CD4-positive, alpha-beta T cell treated with Interleukin-2 at 100 ng/mL for 4 hours (primary cell): ENCODE data around the gene BTBD10.
"Not testable (repeated sequence)": the region's sequence is repeated elsewhere in the genome, so short reads cannot be mapped to it uniquely, and the experiment has no call there.

Experiments used
- DNase-seq: peaks from one replicate; pipeline ENCODE4 v3.0.0-alpha.2; 2020; ENCODE audit warnings: low spot score

BTBD10 gene

DNA sequence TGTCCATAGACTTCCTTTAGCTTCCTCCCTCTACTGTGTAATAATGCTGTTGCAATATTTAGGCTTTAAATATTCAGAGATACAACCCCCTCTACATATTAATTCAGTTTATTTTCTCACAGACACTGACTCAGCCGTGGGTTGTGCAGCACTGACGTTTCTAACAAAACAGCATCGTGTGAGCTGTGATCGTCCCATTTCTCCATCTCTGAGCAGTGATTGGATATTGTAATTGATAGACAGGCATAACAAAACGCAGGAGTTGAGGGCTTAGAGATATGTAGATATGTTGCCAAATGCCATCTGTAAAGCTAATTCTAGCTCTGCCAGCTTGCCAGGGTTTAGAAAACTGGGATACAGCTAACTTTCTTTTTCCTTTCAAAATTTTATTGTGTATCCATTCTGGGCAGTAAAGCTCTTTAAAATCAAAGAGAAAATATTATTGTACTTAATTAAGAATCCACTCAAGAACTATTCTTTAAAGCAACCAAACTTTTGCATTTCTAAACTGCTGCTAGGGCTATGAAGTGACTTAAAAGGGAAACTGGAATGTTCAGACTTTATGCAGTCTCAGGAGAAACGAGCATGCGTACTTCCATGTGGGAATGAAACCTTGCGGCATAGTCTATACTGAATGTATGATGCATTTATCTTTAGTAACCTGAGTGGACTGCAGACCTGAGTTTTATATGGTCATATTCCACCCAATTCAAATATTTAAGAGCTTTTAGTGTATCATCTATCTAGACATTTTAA is 22.7 kb downstream of the BTBD10 start:
- no peak for DNase-seq

DNA sequence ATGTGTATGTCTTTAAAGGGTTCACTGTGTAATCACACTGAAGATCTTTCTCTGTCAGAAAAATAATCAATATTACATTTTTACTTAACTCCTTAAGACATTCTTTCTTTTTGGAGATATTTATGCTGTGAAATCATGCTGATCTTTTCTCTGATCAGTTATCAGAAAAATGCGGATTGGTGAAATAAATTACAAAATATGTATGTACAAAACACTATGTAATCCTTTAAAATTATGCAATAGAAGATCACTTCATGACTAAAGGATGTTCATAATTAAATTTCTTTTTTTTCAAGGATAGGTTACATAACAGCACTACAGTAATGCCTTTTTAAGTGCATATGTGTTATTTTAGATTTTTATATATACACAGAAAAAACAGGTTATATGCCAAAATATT is 24.7 kb downstream of the BTBD10 start:
- DNase-seq: no peak

DNA sequence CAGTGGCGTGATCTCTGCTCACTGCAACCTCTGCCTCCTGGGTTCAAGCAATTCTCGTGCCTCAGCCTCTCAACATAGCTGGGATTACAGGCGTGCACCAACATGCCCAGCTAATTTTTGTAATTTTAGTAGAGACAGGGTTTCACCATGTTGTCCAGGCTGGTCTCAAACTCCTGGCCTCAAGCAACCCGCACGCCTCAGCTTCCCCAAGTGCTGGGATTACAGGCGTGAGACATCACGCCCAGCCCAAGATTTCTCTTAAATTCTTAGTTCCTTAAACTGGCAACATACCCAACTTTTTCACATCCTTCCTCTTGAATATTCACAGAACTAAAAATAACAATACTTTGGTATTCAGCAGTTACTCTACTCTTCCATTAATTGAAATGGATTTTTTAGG is 26.2 kb downstream of the BTBD10 start:
- DNase-seq: not testable (repeated sequence)

- no peak for DNase-seq
These were observed 28.5 kb downstream of the BTBD10 start for GRCh38 chr11:13434247-13435205.

DNA sequence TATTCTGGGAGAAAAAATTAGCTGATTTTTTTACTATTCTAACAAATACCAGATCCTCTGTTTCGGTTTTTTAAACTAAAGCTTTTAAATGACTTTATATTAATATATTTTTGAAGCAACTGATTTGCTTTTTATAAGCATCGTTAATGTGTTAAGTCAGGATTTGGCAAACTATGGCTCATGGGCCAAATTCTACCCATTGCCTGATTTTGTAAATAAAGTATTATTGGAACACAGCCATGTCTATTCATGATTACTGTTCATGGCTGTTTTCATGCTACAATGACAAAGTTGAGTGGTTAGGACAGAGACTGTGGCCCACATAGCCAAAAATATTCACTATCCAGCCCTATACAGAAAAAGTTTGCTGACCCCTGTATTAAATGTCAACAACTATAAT is 29.6 kb downstream of the BTBD10 start:
- DNase-seq: no peak

GRCh38 chr11:13429836-13430235 is 33.2 kb downstream of the BTBD10 start:
- no peak for DNase-seq

GRCh38 chr11:13429288-13429687 is 33.7 kb downstream of the BTBD10 start:
- no peak for DNase-seq

DNA sequence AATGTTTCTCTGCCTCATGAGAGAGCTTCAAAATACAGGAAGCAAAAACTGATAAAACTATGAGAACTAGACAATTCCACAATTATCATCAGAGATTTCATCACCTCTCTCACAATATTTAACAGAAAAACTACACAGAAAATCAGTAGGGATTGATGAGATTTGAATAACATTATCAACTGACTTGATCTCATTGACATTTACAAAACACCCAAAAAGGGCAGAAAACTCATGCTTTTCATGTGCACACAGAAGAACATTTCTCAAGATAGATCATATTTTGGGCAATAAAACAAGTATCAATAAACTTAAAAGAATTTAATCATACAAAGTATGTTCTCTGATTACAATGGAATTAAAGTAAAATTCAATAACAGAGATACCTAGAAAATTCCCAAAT is 35.6 kb downstream of the BTBD10 start:
- DNase-seq: no peak

DNA sequence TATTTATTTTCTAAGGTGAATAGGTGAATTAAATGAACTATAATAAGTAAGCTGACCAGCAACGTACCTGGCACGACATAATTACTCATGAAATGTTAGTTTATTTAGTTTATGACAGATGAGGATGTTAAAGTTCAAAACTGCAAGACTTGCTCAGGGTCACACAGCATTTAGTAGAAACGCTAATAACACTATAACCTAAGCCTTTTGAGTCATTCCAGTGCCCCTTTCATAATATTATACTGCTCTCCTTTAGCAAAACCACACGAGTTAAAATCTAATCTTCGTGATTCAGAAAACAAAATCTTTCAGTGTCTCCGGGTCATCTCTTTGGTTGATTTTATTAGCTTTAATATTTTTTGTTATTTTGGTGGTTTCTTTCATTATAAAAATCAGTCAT is 39.6 kb downstream of the BTBD10 start:
- no peak for DNase-seq

DNA sequence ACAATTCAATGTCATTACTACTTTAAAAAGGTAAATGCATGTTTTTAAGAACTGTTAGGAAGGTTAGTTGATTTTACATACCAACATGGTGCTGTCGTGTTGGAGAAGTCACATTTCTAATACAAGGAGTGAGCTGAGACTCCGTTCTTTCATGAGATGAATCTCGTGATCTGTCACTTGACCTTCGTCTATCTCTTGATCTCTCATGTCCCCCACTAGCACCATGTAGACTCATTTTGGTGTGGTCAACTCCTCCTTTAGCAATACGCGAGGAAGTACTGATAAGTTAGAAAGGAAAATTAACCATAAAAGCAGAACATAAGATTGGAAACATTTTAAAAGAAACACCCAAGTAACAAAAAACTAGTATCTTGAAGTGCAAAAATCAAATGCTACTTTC is 41.5 kb downstream of the BTBD10 start:
- DNase-seq: no peak

GRCh38 chr11:13415201-13415600 is 47.8 kb downstream of the BTBD10 start:
- no peak for DNase-seq

- no peak for DNase-seq
These were observed 57.8 kb downstream of the BTBD10 start for GRCh38 chr11:13405220-13405619.

GRCh38 chr11:13398335-13398734 is 64.7 kb downstream of the BTBD10 start:
- DNase-seq: not testable (repeated sequence)

DNA sequence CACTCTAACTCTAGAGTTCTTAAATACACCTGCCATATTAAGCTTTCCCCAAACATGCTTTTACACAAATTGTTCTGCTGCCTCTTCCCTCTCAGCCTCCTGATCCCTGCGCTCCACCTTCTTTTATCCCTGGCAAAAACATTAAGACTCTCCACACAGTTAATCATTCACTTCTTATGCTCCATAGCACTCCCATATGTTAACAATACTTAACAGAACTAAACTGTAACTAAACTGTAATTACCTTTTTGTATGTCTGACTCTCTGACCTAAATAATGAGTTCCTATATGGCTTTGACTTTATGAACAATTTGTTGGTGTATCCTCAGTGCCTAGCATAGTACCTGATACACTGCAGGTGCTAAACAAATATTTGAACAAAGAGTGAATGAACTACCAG is 71.8 kb downstream of the BTBD10 start:
- DNase-seq: no peak

GRCh38 chr11:13388741-13389140 is 74.3 kb downstream of the BTBD10 start:
- no peak for DNase-seq

- no peak for DNase-seq
These were observed 76.5 kb downstream of the BTBD10 start for GRCh38 chr11:13386567-13386966.

DNA sequence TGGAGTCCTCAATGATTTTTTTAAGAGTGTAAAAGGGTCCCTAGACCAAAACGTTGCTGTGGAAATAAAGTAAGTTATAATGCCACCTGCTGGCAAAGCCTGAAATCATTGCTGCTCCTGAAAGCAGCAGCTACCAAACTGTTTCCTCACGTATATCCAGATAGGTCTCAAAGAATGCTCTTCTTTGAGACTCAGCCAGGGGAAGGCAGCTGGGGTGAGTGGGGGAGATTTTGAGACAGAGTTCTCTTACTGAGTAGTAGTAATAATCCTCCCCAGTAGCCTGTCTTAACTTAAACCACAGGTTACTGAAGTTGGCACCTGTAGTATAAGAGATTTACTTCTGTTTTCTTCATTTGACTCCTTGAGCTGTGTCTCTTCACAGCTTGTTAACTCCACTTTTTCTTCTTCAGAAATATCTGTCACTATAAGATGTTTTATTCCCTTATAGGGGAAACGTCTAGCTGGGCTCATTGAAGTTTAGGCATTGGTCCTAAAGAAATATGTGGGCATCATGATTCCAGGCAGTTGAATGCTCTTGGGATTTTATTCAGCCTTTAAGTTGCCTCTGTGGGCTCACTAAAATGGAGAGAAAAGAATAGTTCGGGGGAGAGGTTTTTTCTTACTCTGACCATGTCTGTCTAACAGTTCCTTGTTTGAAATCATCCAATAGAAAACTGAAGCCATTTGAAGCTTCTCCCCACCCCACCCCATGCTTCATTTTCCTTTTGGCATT is 77.9 kb downstream of the BTBD10 start:
- DNase-seq: peak; percentile 38

GRCh38 chr11:13382751-13383150 is 80.3 kb downstream of the BTBD10 start:
- DNase-seq: no peak

GRCh38 chr11:13380731-13381130 is 82.3 kb downstream of the BTBD10 start:
- no peak for DNase-seq

- no peak for DNase-seq
These were observed 84.7 kb downstream of the BTBD10 start for GRCh38 chr11:13378316-13378715.

- no peak for DNase-seq
These were observed 86.2 kb downstream of the BTBD10 start for GRCh38 chr11:13376838-13377237.

DNA sequence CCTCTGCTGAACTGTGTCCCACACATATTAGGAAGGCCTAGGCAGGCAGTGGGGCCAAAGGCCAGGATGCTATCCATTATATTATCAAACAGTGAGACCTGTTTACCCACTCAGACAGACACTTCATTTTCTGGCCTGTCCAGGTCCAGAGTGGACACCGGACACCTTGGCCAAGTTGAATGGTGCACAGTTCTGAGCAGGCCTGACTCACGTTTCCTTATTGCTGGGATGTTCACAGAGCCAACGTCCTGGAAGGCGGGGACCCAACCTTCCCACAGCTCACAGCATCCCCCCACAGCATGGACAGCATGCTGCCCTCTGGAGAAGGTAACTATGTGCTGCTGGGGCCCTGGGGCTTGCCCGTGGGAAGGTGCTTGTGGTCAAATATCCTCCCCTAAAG is 86.6 kb downstream of the BTBD10 start:
- DNase-seq: no peak

GRCh38 chr11:13375798-13376197 is 87.2 kb downstream of the BTBD10 start:
- DNase-seq: no peak
